ENCODE data around the gene FAM200A.
"Not testable (repeated sequence)": the region's sequence is repeated elsewhere in the genome, so short reads cannot be mapped to it uniquely, and the experiment has no call there.

Gene FAM200A

DNA sequence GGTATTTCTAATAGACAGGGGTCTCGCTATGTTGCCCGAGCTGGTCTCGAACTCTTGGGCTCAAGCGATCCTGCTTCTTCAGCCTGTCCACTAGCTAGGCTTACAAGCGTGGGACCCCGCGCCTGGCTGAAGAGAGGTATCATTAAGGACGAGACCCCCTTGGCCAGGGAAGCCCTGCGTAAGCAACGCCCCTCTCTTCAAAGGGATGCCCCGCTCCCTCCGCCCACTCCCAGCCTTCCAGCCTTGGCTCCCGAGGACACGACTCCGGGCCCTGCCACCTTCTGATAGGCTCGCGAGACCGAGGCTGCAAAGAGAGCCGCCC is 47.7 kb downstream of the FAM200A start:
- peak; percentile 98 for DNase-seq (ENCODE audit: low spot score)

DNA sequence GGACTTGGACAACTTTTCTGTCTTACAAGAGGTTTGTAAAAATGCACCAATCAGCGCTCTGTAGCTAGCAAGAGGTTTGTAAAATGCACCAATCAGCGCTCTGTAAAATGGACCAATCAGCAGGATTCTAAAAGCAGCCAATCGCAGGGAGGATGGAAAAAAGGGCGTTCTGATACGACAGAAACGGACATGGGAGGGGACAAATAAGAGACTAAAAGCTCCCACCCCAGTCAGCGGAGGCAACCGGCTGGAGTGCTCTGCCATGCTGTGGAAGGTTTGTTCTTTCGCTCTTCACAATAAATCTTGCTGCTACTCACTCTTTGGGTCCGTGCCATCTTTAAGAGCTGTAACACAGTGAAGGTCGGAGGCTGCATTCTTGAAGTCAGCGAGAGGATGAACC is 50.7 kb downstream of the FAM200A start:
- DNase-seq (ENCODE audit: low spot score) = not testable (repeated sequence)

DNA sequence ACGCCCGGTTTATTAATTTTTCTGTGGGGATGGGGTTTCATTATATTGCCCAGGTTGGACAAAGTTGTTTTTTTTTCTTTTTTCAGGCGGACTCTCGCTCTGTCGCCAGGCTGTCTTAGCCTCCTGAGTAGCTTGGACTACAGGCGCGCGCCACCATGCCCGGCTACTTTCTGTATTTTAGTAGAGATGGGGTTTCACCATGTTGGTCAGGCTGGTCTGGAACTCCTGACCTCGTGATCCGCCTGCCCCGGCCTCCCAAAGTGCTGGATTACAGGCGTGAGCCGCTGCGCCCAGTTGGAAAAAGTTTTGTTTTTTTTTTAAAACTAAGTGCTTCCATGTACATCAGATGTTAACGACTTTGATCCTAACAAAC is 51.3 kb downstream of the FAM200A start:
- no peak for DNase-seq (ENCODE audit: low spot score)

DNA sequence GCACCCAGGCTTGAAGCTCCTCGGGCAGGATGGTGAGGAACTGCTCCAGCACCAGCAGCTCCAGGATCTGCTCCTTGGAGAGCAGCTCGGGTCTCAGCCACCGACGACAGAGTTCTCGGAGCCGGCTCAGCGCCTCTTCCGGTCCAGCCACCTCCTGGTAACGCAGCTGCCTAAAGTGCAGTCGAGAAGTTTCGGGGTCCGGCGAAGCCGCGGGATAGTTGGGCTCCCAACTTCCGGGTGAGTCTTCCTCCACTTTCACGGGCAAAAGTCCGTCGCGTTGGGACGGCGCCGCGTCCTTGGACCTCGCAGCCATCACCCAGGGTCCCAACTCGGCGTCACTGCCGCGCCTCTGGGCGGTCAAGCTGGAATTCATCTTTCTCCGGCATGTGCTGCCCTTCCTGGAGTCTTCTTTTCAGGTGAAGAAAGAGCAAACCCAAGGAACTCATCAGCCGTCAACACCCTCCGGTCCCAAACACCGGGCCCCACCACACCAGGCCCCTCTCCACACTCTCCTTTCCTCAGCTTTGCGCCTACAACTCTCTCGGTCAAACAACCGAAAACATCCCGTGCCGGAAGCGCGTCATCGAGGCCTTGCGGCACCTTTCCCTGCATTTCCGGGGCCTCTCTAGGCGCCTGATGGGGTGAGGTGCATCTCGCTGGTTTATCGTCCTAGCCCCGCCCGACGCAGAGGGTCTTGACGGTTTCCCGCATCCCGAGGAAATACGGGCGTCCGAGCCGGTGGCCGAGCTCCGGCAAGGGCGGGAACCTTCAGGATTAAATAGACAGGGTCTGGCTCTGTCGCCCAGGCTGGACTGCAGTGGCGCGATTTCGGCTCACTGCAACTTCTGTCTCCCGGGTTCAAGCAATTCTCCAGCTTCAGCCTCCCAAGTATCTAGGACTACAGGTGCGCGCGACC is 51.9 kb downstream of the FAM200A start, which contains the start of gene ZNF394:
Gene ZNF394, minus strand, starts transcription at position 561 of the 916 bp plus-strand sequence. Its CDS starts 188 bp downstream, at position 373.
- DNase-seq (ENCODE audit: low spot score) = peak; percentile 93

DNA sequence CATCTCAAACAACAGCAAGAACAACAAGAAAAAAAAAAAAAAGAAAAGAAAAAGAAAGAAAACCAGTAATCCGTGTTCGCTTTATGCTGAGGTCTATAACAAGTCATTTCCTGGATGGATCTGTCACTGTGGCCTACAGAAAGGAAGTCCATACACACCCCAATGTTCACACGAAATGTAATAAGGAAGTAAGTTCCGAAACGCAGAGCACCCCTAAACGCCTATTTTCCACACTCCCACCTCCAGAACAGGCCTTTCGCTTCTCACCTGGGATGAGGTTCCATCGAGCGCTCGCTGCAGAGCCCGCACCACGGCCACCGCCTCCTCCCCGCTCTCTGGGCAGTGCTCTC is 52.6 kb downstream of the FAM200A start:
- peak; percentile 14 for DNase-seq (ENCODE audit: low spot score)

DNA sequence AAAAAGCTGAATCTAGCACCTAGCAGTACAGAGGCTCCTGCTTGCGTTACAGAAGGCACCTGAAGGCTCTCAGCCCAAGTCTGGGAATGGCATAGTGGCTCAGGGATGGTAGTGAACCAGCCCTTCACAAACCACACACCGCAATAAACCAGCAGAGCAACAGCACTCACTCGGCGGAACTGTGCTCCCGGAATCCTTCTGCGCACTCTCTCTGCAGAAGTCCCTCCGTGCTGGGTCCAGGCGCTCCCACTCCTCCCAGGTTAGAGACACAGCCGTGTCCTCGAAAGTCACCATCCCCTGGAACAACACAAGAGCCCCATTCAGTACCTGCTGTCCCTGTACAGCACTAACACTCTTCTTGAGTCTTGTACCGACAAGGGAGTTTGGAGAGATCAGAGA is 53.4 kb downstream of the FAM200A start:
- DNase-seq (ENCODE audit: low spot score) = no peak

DNA sequence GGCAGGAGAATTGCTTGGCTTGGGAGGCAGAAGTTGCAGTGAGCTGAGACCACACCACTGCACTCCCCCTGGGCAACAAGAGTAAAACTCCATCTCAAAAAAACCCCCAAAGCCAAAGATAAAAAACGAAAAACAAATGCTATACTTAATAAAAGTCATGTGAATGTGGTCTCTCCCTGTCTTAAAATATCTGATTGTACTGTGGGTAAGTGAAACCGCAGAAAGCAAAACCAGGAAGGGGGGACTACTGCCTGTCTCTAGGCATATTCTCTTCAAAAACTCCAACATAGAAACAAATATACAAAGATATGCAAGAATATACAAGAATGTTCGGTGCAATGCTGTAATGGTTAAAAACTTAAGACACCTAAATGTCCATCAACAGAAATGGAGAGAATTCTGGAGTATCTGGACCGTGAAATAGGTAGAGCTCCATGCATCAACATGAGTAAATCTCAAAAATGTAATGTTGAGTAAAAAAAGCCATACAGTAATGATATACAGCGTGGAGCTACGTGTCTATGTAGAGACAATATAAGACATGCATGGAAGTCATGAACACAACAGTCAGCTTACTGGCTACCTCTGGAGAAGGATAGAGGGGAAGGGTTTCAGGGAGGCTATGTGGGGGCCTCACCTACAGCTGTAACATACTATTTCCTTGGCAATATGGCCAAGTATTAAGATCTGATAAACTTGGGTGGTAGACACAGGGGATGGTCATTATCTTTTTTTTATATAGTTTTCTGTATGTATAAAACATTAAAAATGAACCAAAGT is 54.0 kb downstream of the FAM200A start:
- no peak for DNase-seq (ENCODE audit: low spot score)

Data from GM03348 (cell line).